ENCODE results near the gene EGLN3.

EGLN3 gene

DNA sequence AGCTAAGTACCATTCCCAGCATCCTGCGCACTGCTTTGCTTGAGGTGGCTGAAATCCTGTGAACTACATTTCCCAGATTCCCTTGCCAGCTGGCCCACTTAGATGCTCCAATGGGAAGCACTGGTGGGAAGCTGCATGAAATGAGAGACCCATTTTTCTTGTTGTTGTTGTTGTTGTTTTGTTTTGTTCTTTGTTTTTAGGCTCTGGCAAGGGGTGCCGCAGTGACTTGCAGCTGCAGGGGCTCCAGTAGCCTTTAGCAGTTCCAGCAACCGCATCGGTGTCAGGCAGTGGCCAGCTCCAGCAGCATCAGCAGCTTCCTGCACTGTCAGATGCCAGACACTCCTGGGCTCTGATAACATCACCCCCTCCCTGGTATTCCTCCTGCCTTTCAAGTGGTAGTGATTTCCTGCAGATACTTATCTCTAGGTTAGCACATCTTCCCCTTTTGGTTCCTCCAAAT lies 8.8 kb upstream of the EGLN3 start:
- no peak for DNase-seq

DNA sequence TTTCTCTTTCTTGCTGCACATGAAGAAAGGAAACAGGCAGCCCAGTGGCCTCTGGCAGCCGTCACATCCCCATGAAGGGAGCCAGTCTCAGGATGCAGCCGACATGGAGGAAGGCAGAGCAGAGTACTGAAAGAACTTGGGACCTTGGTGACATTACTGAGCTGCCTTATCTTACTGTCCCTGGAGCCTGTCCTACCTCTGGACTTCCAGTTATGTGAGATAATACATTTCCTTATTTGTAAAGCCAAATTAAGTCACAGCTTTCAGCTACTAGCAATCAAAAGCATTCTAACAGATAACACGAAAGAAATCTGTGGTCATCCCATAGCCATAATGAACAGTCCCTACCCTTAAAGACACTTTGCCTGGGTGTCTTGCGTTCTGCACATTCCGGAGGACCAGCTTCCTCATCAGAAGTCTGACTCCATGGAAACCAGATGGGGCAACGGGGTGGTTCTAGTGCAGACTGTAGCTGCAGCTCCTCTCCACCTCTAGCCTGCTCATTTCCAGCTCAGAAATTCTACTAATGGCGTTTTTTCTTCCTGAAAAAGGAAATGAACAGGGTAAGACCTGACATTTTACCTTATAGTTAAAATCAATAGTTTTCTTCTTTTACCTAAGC lies 7.8 kb upstream of the EGLN3 start:
- DNase-seq, result no peak

DNA sequence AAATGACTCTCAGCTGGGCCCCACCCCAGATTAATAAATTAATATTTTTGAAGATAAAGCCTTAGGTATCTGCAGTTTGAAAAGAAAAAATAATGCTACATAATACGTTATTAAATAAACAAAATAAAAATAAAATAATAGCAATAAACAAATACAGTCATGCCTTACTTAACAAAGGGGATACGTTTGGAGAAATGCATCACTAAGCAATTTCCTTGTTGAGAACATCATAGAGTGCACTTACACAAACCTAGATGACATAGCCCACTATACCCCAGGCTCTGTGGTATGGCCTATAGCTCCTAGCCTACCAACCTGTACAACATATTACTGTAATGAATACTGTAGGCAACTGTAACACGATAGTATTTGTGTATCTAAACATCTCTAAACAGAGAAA lies 7.1 kb upstream of the EGLN3 start:
- no peak for DNase-seq

DNA sequence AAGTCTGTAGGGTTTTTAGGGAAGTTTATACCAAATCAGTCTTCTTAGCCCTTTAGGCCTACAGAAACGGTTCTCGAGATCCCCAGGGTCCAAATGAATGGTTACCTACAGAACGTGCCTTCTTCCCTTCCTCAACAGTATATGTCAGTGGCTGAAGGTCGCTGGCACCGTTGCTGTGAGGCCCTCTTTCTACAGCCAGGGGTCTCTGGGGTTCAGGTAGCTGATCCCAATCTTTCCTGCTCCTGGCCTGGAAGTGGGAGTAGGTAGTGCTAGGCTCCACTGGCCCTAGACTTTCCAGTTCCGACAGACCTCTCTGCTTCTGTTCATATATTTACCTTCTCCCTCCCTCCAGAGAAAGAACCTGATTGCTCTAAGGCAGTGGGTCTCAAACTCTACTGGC lies 6.4 kb upstream of the EGLN3 start:
- no peak for DNase-seq

DNA sequence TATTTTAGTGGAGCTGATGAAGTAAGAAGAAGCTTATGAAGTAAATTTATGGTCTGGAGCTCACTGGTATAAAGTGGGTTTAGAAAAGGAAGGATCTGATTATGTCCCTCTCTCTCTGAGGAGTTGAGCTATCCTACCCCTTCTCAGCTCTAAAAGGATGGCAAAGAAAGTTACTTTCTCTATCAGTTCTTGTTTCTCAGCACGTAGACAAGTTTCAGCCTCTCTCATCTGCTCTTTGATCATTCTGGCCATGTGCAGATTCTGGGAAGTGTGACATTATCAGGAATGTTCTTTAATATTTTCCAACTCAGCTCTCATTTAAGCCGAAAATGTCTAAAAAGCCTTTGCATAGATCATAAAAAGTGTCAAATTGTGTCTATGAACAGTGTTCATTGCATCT lies 5.8 kb upstream of the EGLN3 start:
- DNase-seq, result no peak

DNA sequence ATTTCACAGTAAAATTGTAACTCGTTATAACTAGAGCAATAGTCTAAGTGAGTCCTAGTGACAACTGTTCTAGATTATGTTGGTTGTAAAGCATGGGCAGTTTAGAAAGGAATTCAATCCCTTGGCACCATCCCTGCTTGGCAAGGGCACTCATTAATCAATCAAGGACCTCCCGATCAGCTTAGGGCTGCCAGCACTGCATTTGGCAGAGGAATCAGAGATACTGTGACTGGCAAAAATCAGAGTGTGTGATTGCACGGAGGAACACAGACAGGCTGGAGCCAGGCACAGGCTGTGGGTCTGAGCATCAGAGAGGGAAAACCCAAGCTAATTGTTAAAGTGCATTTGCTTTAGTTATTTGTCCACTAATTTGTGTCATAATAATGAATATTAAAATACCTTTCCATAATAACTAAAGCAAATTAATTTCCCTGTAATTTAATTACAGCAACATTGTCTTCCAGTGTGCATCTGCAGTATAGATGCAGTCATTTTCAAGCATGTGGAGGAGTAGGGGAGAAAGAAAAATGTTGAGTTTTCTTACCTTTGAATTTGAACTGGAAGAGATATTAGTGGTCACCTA lies 3.2 kb upstream of the EGLN3 start:
- no peak for DNase-seq

DNA sequence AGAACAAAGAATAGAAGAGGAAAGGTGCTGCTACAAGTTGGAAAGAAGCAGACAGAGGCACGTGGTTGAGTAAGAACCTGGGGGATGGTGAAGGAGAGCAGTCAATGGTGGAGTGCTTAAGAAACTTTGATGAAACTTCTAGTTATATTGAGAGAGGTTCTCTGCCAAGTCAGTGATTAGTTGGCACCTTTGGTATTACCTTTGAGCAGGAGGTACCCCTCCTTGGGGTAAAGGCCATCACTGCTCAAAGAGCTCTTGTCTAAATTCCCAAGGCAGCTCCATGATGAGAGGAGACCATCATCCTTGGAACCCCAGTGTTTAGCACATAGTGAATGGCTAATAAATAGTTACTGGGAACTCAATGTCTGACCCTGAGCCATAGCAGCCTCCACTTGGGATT lies 1.7 kb upstream of the EGLN3 start:
- DNase-seq, result no peak

DNA sequence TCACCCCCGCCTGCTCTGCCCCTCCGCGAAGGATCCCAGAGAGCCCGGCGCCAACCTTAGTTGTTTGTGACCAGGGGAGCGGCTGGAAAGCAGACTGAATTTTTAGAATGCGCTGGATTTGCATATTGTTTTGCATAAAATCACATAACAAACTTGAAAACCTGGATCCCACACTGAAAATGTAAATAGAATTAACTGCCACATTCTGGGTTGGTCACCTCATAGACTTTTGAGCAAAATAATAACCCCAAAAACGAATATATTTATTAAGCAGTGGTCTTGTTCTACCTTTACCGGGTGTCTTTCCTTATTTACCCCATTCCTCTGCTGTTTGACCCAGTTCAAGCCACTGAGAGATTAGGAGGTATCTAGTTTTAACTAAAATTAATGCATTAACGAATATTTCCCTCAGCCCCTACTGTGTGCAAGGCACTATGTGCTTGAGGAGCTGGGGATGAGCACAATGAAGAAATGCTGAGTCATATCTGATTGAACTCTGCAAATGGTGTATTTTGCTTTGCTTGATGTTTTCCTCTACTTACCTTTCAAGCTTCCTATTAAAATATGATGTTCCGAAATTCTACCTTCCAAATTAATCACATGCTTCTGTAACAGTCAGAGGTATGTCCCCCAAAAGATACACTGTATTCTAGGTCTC lies 438 bp upstream of the EGLN3 start:
- DNase-seq, result no peak

DNA sequence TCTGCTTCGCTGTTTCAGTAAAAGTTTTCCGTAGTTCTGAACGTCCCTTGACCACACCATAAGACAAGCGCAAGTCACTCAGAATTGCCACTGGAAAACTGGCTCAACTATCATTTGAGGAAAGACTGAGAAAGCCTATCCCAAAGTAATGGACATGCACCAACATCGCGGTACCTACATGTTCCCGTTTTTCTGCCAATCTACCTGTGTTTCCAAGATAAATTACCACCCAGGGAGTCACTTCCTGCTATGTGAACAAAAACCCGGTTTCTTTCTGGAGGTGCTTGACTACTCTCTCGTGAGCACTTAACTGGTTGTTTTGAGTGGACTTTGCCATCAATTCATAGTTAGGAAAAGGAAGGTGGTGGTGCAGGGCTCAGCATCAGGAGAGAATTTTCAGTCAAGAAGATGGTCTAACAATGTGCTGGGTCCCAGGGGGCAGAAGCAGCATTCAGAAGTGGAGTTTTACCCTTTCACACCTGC lies 1.4 kb downstream of the EGLN3 start:
- DNase-seq, result no peak

DNA sequence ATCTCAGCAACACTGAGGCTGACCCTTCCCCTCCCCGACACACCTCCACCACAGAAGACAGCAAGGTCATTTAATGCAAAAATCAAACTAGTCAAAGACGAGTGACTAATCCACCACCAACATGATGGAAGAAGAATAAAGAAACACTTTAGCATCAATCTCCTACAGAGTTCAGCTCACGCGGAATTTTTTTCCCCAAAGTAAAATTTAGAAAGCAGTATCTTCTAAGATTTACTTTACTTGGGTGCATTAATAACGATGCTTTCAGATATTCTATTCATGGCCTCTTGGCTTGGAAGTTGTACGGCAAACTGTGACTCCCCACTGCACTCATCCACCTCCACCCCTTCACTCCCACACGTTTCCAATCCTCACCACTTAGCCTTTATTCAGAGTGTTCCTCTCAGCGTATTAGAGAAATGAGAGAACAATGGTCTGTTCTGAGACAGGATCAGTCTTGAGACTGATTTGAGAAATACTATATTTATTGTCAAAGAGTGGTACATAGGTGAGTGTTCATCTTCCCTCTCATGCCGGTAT lies 1.9 kb downstream of the EGLN3 start:
- DNase-seq, result no peak

DNA sequence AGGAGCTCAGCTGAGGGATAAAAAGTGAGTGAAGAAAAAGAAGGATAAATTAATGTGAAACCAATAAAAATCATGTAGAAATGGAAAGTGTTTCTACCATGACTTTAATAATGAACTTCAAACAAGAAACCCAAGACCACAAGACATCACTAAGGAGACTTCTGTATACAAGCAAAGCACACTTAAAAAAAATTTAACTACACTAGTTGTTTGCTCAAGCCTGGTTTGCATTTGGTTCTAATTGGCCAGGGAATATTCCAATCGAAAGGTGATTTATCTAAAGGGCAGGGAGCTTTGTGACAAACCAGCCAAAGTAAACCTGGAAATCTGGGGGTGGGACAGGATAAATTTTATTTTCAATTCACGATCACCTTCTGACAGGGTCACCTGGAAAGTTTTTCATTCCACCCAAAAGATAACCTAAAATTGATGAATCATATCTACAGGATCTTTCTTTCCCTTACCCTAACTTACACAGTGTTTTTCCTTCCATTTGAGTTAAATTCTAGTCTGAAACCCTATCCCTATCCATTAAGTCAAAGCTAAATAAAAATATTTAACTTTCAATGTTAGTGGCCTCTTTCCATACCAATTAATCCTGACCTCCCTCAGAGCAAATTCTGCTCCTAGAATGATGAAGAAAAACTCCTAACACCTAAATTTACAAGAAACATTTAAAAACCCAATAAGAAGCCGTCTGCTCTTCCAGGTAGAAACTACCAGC lies 2.6 kb downstream of the EGLN3 start:
- no peak for DNase-seq

DNA sequence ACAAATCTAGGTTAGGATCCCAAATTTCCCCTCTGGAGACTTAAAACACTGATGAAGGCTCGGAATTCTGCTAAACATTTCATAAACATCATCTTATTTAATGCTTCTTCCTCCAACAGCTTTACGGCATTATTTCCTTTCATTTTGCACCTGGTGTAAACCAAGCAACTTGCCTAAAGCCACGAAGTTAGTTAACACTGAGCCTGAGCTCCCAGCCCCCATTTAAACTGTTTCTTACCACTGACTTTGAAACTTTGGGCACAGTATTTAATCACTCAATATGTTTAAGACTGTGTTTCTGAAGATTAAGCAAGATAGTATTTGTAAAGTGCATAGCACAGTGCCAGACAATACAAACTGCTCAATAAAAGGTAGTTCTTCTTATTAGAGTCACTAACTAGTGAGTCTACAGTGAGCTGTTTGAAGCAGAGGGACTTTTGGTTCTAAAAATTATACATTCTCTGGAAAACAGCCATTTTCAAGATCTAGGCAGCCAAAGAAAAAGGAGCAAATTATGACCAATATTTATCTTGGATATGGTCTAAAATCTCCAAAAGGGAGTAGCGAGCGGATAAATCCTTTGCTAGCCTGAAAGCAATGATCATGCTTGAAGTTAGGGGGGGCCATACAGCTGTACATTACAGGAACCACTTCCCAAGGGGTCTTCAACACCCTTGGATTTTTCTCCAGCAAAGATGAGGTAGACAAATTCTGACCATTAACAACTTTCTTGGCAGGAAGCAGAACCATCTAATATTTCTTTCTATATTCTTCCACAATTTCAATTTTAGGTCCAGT lies 4.0 kb downstream of the EGLN3 start:
- DNase-seq, result no peak

DNA sequence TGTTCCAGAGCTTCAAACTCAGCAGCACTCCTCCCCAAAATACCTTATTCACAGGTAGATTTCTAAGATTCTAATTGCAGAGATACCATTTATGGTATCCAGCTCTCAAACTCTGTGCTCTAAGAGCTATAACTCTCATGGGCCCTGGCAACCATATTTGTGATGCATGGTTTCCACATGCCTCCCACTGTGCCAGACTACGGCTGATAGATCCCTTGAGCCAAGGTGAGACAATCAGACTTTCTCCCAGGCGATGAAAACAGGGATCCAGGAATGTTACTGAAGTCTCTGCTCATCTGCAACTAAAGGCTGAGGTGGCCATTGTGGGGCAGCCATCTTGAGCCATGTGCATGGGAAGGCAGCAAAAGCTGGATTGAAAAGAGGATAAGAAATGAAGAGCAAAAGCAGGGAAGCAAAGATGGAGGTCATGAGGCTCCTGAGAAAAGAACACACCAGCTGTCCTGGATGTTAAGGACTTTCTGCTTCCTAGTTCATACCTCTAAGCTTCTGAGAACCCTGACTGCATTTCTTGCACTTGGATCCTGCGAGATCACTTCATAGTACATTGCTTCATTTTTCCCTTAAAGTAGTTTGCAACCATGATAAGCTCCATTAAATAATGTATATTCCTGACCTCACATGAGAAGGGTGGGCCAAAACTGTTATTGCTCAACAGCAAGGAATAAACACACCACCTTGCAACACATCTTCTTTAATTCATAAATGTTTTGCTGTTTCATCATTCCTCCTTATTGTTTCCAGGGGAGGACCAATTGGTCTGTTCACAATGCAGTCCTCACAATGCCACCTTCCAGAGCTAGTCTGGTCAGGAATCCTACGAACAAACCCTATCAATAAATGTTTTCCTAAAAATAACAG lies 5.4 kb downstream of the EGLN3 start:
- no peak for DNase-seq

DNA sequence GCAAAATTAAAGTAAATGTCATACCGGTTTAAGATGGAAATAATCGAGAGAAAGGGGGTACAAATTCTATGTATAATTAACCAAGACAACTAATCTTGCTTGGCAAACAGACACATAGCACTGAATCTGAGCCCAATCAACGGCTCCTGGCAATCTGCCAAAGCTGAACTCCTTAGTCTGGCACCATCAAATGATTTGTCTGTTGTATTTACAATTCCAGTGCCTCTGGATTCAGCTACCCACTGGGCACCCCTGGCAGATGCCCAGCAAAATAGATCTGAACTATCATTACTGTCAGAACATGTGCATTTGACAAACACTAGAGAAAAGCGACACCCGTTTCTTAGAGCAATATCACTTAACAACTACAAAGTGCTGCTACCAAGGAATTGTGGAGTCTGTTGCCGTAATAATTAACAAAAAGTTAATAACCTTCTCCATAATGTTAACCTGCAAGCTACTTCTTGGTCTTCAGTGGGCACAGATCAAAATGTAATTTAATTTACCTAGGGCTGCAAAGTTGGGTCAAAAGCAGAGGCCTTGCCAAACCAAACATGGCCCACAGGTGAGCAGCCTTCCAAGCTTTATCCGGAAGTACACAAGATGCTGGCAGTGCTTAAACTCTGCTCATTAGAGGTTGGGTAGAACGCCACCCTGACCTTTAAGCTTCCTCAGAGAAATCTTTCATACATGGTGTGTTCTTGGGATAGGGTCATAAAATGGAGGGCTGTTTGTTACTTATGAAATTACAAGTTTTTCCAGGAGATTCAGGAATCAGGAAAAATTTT lies 7.6 kb downstream of the EGLN3 start:
- DNase-seq, result no peak

DNA sequence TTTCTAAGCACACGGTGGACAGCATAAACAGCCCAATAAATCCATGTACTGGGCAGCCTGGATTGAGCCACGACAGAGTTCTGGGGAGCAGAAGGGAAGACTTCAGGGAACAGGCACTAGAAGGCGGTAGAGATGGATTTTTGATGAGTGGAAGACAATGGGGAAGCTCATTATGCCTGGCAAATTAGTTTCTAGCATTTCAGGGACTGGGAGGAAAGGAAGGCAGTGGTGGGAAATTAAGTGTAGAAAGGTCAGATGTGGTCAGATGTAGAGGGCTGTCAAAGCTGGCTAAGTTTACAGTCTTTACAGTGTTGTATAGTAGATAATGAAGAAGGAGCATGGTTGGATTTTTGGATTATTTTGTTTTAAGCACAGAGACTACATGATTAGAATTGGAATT lies 9.2 kb downstream of the EGLN3 start:
- DNase-seq, result no peak

DNA sequence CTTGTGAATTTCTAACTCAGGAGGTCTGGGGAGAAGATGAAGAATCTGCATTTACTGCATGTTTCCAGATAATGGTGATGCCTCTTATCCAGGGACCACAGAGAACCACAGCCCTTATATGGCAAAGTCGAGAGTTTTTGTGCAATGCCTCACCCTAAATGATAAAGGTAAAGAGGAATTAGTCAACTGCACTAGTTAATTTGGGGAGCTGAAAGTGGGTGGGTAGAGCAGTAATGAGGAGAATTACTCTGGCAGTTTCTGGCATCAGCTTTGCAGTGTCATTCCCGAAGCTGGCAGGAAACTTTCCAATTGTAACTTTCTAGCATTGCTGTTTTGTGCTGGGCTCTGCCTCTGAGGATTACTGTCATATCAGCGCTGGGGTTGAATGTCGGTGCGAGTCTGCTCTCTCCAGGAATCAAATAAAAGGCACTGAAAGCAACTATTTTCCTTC lies 10.3 kb downstream of the EGLN3 start:
- DNase-seq, result no peak

DNA sequence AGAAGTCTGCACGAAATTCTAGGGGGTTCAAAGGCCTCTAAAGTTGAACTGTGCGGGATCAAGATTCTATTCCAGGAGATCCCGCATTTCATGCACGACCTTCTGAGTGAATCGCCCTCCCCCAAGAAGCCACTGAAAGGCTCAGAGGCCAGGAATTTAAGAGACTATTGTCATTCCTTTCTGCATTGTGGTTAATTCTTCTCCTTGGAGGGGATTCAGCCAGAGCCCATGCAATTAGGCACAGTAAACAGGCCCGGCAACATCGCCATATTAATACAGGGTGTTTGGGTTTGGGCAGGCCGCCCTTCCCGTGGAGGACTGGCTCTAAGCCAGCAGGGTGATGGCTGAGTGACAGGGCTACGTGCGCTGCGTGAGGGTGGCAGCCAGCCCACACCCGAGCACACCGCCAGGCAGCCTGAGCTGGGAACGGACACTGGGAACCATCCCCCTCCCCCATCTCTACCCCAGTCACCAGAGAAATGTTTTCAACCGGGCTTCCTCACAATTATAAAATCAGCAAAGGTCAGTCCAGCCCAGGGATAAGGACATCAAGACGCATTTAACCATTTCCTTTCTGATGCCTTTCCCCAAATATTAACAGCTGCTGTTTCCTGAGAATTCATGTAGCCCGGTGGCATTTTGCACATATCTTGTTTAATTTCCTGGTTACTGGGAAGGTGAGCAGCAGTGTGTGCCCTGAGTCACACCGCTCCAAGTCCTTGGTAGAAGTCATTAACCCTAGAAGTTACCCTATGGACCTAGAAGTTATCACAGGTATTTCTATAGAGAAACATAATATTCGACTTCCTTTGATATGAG lies 12.5 kb downstream of the EGLN3 start:
- DNase-seq, result no peak

DNA sequence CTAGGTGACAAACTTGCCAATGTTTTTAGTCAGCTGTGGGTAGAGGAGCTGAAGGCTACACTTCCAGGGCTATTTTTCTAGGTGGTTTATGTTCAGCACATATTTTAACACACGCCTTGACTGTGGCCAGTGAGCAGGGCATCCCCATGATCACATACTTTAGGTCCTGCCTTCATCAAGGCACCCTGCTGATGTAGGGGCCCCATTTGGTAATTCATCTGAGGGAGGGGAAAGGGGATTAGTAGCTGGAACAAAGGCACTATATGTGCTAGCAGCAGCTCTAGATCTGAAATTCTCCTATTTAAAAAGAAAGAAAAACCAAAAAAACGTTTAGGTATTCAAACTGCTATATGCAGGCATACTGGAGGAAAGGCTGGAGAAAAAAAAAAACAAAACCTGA lies 14.5 kb downstream of the EGLN3 start:
- no peak for DNase-seq

DNA sequence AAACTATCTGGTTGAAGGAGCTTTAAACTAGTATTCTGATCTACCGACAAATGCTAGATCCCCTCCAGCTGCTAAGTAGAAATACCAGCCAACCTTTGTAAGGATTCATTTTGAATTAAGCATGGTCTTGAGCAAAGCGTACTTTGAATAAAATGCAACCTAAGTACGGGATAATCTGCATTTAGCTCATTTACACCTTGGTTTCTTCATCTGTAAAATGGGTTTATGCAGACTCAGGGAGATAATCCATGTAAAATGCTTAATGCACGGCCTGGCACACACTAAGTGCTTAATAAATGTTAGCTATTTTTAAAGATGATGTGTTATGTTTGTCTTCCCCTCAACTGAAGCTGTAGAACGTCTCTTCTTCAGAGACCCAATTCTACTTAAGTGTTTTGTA lies 15.9 kb downstream of the EGLN3 start:
- no peak for DNase-seq

Measured in CD4-positive, alpha-beta T cell treated with Interleukin-4 for 1 hour (primary cell).